Subcutaneous abdominal adipose tissue (tissue), 5 donors: ENCODE measurements around the gene GZMM.

ENCODE experiments used
- H3K27ac ChIP-seq: one replicate; pipeline ENCODE4 v1.7.0; 2013; ENCODE audit warnings: low read depth, mild to moderate bottlenecking, inconsistent platforms, low read length, moderate library complexity
- H3K27me3 ChIP-seq, 5 donors: one replicate each; pipeline ENCODE4 v1.7.0; 2013; ENCODE audit warnings: low read length in 5 of 5, inconsistent platforms in 1 of 5; ENCODE audit not compliant: control insufficient read depth in 5 of 5, insufficient read depth in 4 of 5
- H3K36me3 ChIP-seq, 5 donors: one replicate each; pipeline ENCODE4 v1.7.0; 2013; ENCODE audit warnings: low read length in 5 of 5; ENCODE audit not compliant: control insufficient read depth in 5 of 5, insufficient read depth in 5 of 5
- H3K4me1 ChIP-seq, 5 donors: one replicate each; pipeline ENCODE4 v1.7.0; 2013; ENCODE audit warnings: low read length in 5 of 5, mild to moderate bottlenecking in 3 of 5, moderate library complexity in 1 of 5; ENCODE audit not compliant: control insufficient read depth in 5 of 5, insufficient read depth in 5 of 5
- H3K4me3 ChIP-seq, 5 donors: one replicate each; pipeline ENCODE4 v1.7.0; 2013; ENCODE audit warnings: low read length in 5 of 5, low read depth in 1 of 5
- H3K9ac ChIP-seq, 5 donors: one replicate each; pipeline ENCODE4 v1.7.0; 2013; ENCODE audit warnings: low read length in 5 of 5, mild to moderate bottlenecking in 4 of 5, moderate library complexity in 3 of 5
- H3K9me3 ChIP-seq, 5 donors: one replicate each; pipeline ENCODE4 v1.7.0; 2013; ENCODE audit warnings: low read length in 5 of 5; ENCODE audit not compliant: control insufficient read depth in 5 of 5
- donor health status: healthy.
- donor health status: healthy.
- donor health status: healthy.
- donor health status: healthy.
- donor health status: healthy.

The GZMM gene

DNA sequence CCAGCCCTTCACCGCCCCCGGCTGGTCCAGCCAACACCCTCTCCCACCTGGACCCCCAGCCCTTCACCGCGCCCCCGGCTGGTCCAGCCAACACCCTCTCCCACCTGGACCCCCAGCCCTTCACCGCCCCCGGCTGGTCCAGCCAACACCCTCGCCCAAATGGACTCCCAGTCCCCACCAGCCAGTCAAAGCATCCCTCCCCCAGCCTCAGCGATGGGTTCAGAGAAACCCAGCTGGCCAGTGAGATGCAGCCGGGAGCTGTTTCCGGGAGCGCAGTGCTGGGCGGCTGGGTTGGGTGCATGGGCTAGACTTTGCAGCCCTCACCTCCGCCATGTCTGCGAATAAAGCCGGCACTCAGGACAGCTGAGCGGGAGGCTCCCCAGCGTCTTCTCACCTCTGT, 18.8 kb upstream of the GZMM start:
- H3K27ac ChIP-seq, result no peak overlapping the region
- peaks cover 0 to under 1% (median 0%) of the 10 kb centered on the region in 5 donors for H3K36me3 ChIP-seq
- H3K4me1 ChIP-seq, result peaks cover 0 to 5% (median 3%) of the 10 kb centered on the region in 5 donors
- peaks cover 0 to 8% (median 5%) of the 10 kb centered on the region in 5 donors for H3K27me3 ChIP-seq
- H3K9ac ChIP-seq, result no peak overlapping the region
- H3K4me3 ChIP-seq, result no peak overlapping the region
- no peaks in the 10 kb centered on the region for H3K9me3 ChIP-seq

DNA sequence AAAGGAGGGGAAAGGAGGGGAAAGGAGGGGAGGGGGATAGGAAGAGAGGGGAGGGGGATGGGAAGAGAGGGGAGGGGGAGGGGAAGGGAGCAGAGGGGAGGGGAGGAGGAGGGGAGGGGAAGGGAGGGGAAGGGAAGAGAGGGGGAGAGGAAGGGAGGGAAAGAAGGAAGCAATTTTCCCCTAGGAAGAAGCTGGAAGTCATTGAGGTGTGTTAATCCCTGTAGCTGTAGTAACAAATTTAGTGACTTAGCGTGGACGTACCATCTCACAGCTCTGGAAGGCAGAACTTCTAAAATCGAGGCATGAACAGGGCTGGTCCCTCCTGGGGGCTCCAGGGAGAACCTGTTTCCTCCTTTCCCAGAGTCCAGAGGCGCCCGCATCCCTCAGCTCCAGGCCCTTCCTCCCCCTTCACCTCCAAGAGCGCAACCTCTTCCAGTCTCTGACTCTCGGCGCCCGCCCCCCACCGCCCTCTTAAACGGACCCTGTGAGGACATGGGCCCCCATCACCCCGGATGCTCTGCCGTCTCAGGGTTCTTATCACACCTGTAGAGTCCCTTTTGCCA, 17.9 kb upstream of the GZMM start:
- Histone ChIP-seq H3K27me3 (peaks cover 0 to 8% (median 5%) of the 10 kb centered on the region in 5 donors), H3K36me3 (no peaks in the 10 kb centered on the region), H3K4me3 (no peak overlapping the region), H3K9me3 (no peaks in the 10 kb centered on the region), H3K9ac (no peak overlapping the region), H3K27ac (no peak overlapping the region), H3K4me1 (peaks cover 0 to 12% (median 10%) of the 10 kb centered on the region in 5 donors)

DNA sequence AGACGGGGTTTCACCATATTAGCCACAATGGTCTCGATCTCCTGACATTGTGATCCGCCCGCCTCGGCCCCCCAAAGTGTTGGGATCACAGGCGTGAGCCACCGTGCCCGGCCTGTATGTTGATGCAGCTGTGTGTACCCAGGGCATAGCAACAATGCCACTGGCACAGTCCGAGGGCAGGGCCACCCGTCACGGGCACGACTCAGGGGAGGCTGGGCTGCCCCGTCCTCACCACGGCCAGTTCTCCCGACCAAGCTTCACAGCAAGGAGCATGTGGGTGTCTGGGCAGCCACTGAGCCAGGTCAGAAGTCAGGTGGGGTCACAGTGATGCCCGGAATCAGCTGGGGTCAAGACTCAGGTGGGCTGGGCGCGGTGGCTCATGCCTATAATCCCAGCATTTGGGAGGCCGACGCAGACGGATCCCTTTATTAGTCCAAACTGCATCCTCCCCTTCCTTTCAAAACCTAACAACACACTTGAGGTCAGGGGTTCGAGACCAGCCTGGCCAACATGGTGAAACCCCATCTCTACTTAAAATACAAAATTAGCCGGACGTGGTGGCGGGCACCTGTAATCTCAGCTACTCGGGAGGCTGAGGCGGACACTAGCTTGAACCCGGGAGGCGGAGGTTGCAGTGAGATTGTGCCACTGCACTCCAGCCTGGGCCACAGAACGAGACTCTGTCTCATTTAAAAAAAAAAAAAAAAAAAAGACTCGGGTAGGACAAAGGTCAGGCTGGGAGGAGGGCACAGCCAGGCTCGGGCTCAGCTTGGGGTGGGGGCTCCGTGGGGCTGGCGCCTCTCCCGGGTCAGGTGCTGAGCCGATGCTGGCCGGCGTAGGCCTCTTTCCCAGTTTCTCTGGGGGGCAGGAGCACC, 13.5 kb upstream of the GZMM start:
- Histone ChIP-seq H3K4me1 (peaks cover 8 to 42% (median 33%) of the 10 kb centered on the region in 5 donors), H3K9me3 (no peaks in the 10 kb centered on the region), H3K27ac (peak overlapping the region; percentile 76), H3K9ac (peak overlapping the region in 4 of 5 donors; percentile 59 to 77 (median 74)), H3K27me3 (peaks cover 0 to 8% (median 2%) of the 10 kb centered on the region in 5 donors), H3K36me3 (peaks cover 0 to 6% (median 4%) of the 10 kb centered on the region in 5 donors), H3K4me3 (peak overlapping the region in 4 of 5 donors; percentile 76 to 88 (median 82))

DNA sequence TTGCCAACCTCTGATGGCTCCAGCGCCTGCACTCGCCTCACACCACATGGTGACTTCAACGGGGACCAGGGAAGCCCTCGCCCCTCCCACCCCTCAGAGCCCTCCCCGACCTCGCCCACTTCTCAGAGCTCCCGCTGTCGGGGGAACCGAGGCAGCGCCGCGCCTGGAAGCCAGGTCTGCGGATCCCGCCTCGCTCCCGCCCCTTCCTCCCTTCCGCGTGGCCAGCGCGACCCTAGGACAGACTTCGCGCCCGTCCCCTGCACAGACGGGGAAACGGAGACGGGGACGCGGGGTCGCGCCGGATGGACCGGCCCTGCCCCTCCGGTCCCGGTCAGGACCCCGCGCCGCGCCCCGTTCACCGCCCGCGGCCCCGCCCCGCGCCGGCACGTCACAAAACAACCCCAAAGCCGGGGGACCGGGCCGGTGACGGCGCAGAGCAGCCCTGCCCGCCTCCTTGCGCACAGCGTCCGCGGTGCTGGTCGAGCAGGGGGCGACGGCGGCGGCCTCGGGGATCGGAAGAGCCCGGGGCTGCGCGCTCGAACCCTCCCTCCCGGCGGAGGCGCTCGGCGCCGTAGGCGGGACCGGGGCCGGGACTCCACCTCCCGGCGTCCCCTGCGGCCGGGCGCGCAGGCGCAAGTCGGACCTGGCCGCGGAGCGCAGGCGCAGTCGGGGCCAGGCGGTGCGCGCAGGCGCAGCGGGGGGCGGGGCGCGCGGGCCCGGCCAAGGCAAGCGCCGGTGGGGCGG, 12.7 kb upstream of the GZMM start:
- Histone ChIP-seq H3K4me3 (peak overlapping the region in 4 of 5 donors; percentile 76 to 88 (median 82)), H3K36me3 (peaks cover 0 to 13% (median 12%) of the 10 kb centered on the region in 5 donors), H3K27me3 (peaks cover 0 to 6% (median 0%) of the 10 kb centered on the region in 5 donors), H3K9ac (peak overlapping the region in 4 of 5 donors; percentile 59 to 77 (median 74)), H3K4me1 (peaks cover 8 to 45% (median 33%) of the 10 kb centered on the region in 5 donors), H3K9me3 (no peaks in the 10 kb centered on the region), H3K27ac (peak overlapping the region; percentile 76)

DNA sequence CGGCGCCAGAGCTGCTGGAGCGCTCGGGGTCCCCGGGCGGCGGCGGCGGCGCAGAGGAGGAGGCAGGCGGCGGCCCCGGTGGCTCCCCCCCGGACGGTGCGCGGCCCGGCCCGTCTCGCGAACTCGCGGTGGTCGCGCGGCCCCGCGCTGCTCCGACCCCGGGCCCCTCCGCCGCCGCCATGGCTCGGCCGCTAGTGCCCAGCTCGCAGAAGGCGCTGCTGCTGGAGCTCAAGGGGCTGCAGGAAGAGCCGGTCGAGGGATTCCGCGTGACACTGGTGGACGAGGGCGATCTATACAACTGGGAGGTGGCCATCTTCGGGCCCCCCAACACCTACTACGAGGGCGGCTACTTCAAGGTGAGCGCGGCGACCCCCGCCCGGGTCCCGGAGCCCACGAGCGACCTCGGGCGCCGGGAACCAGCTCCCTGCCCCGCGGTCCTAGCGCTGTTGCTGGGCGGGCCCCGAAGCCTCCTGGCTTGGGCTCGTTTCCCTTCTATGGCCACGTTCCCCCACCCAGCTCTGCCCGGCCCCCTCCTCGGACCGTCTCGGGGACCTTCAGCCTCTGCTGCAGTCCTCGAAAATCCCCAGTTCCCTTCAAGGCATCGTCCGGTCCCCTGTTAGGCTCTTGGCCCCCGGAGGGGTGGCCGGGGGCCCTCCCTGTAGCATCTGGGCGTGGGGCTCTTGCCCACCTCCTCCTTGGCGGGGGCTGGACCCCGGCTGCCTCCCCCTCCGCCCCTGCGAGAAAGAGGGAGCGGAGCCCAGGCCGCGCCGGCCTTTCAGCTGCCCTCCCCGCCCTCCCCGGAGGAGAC, 11.9 kb upstream of the GZMM start, which contains the start of gene CDC34:
TSS of gene CDC34 (plus strand) at position 8 of the 808 bp plus-strand sequence. CDS start at position 180, 172 bp downstream.
- Histone ChIP-seq H3K9me3 (no peaks in the 10 kb centered on the region), H3K36me3 (peaks cover 0 to 21% (median 20%) of the 10 kb centered on the region in 5 donors), H3K4me3 (peak within 1 kb of the TSS; percentile 63 to 91 (median 79)), H3K27me3 (no peaks in the 10 kb centered on the region), H3K4me1 (peaks cover 8 to 45% (median 33%) of the 10 kb centered on the region in 5 donors), H3K9ac (peak within 1 kb of the TSS; percentile 84 to 96 (median 88)), H3K27ac (peak within 1 kb of the TSS; percentile 88)

DNA sequence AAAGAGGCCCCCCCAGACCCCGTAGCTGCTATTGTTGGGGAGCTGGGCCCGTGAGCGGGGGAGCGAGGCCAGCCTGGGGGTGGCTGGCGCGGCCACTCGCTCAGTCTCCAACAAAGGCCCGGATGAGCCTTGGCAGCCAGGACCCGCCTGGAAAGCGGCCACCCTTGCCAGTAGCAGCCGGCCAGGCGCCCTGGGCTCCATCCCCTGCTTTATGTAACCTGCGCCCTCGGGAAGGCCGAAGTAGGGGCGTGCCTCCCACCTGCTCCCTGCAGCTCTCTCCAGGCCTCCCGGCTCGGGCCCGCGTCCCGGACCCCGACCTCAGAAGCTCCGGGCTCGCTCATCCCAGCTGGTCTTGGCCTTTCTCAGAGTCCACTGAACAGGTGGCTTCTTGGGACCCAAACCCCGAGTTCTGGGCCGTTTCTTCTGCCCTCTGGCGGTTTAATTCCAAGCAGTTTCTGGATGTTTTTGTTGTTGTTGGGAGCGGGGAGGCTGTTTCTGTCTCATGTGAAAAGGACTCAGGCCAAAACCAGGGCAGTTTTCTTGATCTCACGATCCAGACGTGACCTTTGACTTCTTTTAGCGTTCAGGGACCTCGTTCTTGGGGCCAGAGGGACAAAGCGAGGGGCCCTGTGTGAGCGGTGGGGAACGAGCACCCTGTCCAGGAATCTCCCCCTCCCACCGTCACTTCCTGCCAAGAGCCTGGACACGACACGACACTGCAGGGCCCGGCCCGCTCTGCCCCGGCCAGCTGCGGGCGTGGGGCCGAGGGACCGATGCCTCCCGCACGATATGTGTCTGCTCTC, 11.1 kb upstream of the GZMM start:
- Histone ChIP-seq H3K4me1 (peaks cover 8 to 45% (median 33%) of the 10 kb centered on the region in 5 donors), H3K27me3 (no peaks in the 10 kb centered on the region), H3K27ac (peak overlapping the region; percentile 88), H3K4me3 (peak overlapping the region; percentile 76 to 91 (median 79)), H3K9ac (peak overlapping the region; percentile 84 to 96 (median 88)), H3K9me3 (no peaks in the 10 kb centered on the region), H3K36me3 (peaks cover 0 to 25% (median 25%) of the 10 kb centered on the region in 5 donors)

DNA sequence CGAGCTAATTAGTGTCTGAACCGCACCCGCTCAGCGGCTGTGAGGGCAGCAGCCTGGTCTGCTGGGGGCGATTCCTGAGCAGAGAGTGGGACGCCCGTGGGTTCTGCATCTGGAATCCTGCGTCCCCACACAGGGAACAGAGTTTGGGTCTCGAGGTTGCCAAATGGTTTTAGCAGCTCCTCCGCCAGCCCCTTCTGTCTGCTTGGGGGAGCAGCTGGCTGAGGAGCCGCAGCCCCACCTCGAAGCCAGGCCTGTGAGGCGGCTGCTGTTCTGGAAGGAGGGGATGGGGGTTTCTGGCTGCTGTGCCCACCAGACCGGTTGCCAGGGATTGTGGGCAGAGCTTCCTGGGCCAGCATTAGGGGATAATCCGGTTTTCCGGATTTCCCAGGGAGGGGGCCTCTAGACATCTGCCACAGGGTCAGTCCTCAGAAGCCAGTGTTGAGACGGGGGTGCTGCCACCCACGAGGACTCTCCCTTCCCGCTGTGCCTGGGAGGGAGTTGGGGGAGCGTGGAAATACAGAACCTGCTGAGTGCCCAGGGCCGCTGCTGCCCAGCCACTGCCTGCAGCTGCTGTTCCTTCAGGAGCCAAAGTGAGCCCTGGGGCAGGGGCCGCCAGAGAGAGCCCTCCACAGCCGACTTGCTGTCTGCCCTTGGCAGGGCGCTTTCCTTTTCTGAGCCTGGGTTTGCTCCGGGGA, 10.3 kb upstream of the GZMM start:
- Histone ChIP-seq H3K4me1 (peaks cover 8 to 45% (median 33%) of the 10 kb centered on the region in 5 donors), H3K9me3 (no peaks in the 10 kb centered on the region), H3K4me3 (peak overlapping the region; percentile 76 to 91 (median 79)), H3K27me3 (no peaks in the 10 kb centered on the region), H3K36me3 (peaks cover 0 to 33% (median 32%) of the 10 kb centered on the region in 5 donors), H3K27ac (peak overlapping the region; percentile 88), H3K9ac (peak overlapping the region; percentile 84 to 96 (median 88))

DNA sequence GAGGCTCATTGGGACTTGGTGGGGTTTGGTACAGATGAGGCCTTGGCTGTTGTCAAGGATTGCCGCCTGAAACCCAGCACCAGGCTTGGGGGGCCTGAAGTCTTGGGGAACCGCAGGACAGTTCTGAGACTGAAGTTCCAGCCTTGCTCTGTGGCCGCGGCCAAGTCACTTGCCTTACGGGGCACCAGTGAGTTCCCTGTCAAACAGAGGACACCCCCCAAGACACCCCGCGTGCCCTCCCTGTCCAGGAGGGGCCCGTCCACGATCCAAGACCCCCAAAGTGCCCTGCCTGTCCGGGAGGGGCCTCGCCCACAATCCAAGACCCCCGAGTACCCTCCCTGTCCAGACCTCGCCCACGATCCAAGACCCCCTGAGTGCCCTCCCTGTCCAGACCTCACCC, 9.8 kb upstream of the GZMM start:
- Histone ChIP-seq H3K36me3 (peaks cover 0 to 38% (median 38%) of the 10 kb centered on the region in 5 donors), H3K4me3 (peak overlapping the region in 4 of 5 donors; percentile 76 to 91 (median 82)), H3K9me3 (no peaks in the 10 kb centered on the region), H3K4me1 (peaks cover 8 to 45% (median 33%) of the 10 kb centered on the region in 5 donors), H3K27ac (peak overlapping the region; percentile 88), H3K27me3 (no peaks in the 10 kb centered on the region), H3K9ac (peak overlapping the region; percentile 84 to 96 (median 88))
